Measurements from ENCODE around the gene ZNF580. TPM values are rescaled to one million over a fixed set of nuclear protein-coding genes. Genes with fewer than 3 reads are reported as not detected.

The ZNF580 gene
- total and polyA plus RNA-seq, 12 donors, result 8.0 to 101 (median 46.0) TPM

DNA sequence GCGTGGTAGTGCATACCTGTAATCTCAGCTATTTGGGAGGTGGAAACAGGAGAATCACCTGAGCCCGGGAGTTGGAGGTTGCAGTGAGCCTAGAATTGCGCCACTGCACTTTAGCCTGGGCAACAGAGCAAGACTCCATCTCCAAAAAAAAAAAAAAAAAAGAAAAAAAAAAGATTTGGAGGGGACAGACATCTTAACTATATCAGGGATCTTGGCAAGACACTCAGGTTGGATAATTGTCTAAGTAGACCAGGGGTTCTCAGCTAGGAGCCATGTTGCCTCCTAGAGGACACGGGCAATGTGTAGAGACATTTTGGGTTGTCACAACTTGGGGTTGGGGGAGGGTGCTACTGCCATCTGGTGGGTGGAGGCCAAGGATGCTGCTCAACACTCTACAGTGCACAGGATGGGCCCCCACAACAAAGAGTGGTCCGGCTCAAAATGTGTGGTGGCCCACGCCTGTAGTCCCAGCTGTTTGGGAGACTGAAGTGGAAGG is 1.9 kb upstream of the ZNF580 start:
- TF ChIP-seq, protein P1, sequence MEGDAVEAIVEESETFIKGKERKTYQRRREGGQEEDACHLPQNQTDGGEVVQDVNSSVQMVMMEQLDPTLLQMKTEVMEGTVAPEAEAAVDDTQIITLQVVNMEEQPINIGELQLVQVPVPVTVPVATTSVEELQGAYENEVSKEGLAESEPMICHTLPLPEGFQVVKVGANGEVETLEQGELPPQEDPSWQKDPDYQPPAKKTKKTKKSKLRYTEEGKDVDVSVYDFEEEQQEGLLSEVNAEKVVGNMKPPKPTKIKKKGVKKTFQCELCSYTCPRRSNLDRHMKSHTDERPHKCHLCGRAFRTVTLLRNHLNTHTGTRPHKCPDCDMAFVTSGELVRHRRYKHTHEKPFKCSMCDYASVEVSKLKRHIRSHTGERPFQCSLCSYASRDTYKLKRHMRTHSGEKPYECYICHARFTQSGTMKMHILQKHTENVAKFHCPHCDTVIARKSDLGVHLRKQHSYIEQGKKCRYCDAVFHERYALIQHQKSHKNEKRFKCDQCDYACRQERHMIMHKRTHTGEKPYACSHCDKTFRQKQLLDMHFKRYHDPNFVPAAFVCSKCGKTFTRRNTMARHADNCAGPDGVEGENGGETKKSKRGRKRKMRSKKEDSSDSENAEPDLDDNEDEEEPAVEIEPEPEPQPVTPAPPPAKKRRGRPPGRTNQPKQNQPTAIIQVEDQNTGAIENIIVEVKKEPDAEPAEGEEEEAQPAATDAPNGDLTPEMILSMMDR (IDR thresholded peaks at IDR 0.05), result peak in 5 of 6 experiments; percentile 9 to 40 (median 24)
- no peak for TF ChIP-seq POLR2A (IDR thresholded peaks at IDR 0.05)
- Histone ChIP-seq H3K9me3 (replicated peaks in 1 of 3) (no peaks in the 10 kb centered on the region), H3K4me1 (replicated peaks in 1 of 2) (peaks cover 39 to 57% of the 10 kb centered on the region in 2 donors), H3K27me3 (no peaks in the 10 kb centered on the region), H3K36me3 (replicated peaks in 1 of 2) (no peaks in the 10 kb centered on the region), H3K4me3 (no peak overlapping the region), H3K27ac (peak overlapping the region in 1 of 5 donors; percentile 94)
- intact Hi-C loops (cut with DNase I), result no loop called here
- WGBS, 4 donors, result 82 to 90% (median 86%) methylated on average over 6 of the region's 6 CpGs
- peak in 5 of 7 donors; percentile 26 to 56 (median 34) for DNase-seq

DNA sequence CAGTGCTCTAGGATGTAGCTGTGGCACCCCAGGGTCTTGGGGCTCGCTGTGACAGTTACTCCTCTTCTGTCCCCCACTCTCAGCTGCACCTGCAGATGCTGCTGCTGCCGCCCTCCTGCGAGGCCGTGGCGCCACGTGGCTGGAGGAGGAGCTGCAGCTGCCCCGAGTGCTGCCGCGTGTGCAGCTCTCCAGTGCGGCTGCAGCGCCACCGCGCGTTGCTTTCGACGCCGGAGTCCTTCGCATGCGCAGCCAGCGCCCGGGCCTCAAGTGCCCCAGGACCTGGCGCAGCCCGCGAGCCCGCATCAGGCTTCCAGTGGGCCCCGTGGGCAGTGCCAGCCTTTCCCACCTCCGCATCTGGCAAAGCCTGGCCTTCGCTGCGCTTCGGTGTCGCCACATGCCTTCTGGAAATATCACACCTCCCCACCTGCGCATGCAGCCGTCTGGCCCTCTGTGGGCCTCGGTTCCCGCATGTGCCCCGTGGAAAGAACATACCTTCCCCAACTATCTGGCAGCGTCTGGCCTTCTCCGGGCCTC is 692 bp upstream of the ZNF580 start:
- TF ChIP-seq, protein P1 (IDR thresholded peaks at IDR 0.05), result peak; percentile 32 to 61 (median 48)
- TF ChIP-seq POLR2A (IDR thresholded peaks at IDR 0.05), result no peak
- H3K9me3 ChIP-seq (replicated peaks in 1 of 3), result no peaks in the 10 kb centered on the region
- DNase-seq, result peak; percentile 70 to 89 (median 80)
- H3K36me3 ChIP-seq (replicated peaks in 1 of 2), result peaks cover 0 to 6% of the 10 kb centered on the region in 2 donors
- 9 to 27% (median 19%) methylated on average over 4 to 38 of the region's 38 CpGs for WGBS, 4 donors
- H3K4me3 ChIP-seq, result peak overlapping the region in 1 of 4 donors; percentile 81
- intact Hi-C loops (cut with DNase I), result no loop called here
- peaks cover 39 to 65% of the 10 kb centered on the region in 2 donors for H3K4me1 ChIP-seq (replicated peaks in 1 of 2)
- H3K27me3 ChIP-seq, result no peaks in the 10 kb centered on the region
- H3K27ac ChIP-seq, result peak overlapping the region; percentile 88 to 94 (median 91)

DNA sequence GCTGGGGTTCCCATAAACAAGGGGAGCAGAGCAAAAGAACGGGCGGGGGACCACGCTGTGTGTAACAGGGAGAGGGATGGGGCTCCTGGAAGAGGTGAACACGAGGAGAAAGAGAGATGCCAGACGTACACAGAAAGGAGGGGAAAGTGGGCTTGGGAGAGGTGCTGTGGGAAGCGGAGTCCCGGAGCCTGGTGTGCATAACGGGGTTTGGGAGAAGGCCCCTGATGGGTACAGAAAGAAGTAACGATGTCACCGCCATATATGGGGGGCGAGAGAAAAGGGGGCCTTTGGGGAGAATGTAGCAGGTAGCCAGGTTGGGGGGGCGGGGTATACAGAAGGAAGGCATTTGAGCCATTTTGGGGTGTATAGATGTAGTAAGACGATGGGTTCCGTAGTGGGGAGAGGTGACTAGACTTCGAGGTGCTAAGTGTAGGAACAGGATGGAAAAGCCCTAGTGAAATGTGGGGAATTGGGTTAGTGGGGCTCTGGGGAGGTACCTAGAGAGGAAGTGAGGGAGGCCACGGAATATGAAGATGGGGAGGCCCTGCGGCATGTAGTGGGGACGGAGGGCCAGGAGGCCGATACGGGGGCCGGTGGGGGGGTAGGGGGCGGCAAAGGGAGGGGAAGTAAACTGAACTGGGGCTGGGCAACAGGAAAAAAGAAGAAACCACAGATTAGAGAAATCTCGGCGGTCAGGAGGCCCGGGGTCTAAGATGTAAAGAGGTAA is 787 bp downstream of the ZNF580 start:
- Histone ChIP-seq H3K4me1 (replicated peaks in 1 of 2) (peaks cover 29 to 54% of the 10 kb centered on the region in 2 donors), H3K27ac (peak overlapping the region; percentile 88 to 94 (median 91)), H3K27me3 (no peaks in the 10 kb centered on the region), H3K36me3 (replicated peaks in 1 of 2) (peaks cover 0 to 14% of the 10 kb centered on the region in 2 donors), H3K4me3 (peak overlapping the region in 3 of 4 donors; percentile 17 to 81 (median 42)), H3K9me3 (replicated peaks in 1 of 3) (no peaks in the 10 kb centered on the region)
- 0 to 2% (median 1%) methylated on average over 25 of the region's 25 CpGs for WGBS, 4 donors
- peak in 4 of 7 donors; percentile 25 to 69 (median 44) for DNase-seq
- intact Hi-C loops (cut with DNase I), result no loop called here
- TF ChIP-seq POLR2A (IDR thresholded peaks at IDR 0.05), result no peak
- TF ChIP-seq, protein P1 (IDR thresholded peaks at IDR 0.05), result no peak
